Activated effector memory CD4-positive, alpha-beta T cell treated with Interleukin-2 at 50 U/mL for 16 hours (primary cell): ENCODE results near the gene C4B.
"Not testable (repeated sequence)": the region's sequence is repeated elsewhere in the genome, so short reads cannot be mapped to it uniquely, and the experiment has no call there.

Experiments used
- DNase-seq: peaks from one replicate; pipeline ENCODE4 v3.0.0-alpha.2; 2020

Gene C4B

DNA sequence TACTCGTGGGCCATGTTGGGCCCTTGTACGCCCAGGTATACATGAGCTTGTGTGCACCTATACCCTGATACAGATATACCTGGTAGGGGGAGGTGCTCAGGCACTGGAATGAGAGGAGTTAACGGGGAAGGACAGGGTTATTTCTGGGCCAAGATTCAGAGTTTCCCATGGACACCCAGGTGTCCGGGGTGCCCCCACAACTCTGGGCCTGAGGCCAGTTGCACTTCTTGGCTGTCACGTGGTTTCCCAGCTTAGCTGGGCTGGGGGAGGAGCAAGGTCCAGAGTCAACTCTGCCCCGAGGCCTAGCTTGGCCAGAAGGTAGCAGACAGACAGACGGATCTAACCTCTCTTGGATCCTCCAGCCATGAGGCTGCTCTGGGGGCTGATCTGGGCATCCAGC is 32.9 kb upstream of the C4B start, which contains the start of gene C4A:
Gene C4A, plus strand, starts transcription at position 314 of the 400 bp plus-strand sequence. Its CDS starts 51 bp downstream, at position 365.
- not testable (repeated sequence) for DNase-seq

- not testable (repeated sequence) for DNase-seq
Observed at GRCh38 chr6:31989363-31989762, 25.2 kb upstream of the C4B start.

DNA sequence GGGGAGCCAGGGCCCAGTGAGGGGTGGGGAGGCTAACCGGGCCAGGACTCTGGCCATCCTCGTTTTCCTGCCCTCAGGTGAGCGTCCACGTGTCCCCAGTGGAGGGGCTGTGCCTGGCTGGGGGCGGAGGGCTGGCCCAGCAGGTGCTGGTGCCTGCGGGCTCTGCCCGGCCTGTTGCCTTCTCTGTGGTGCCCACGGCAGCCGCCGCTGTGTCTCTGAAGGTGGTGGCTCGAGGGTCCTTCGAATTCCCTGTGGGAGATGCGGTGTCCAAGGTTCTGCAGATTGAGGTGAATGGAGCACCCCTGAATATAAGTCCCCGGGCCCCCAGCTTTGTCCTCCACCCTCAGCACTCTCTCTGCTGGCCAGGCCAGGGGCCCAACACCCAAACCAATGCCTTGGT is 20.2 kb upstream of the C4B start:
- not testable (repeated sequence) for DNase-seq

GRCh38 chr6:31996385-31996784 is 18.2 kb upstream of the C4B start:
- not testable (repeated sequence) for DNase-seq

DNA sequence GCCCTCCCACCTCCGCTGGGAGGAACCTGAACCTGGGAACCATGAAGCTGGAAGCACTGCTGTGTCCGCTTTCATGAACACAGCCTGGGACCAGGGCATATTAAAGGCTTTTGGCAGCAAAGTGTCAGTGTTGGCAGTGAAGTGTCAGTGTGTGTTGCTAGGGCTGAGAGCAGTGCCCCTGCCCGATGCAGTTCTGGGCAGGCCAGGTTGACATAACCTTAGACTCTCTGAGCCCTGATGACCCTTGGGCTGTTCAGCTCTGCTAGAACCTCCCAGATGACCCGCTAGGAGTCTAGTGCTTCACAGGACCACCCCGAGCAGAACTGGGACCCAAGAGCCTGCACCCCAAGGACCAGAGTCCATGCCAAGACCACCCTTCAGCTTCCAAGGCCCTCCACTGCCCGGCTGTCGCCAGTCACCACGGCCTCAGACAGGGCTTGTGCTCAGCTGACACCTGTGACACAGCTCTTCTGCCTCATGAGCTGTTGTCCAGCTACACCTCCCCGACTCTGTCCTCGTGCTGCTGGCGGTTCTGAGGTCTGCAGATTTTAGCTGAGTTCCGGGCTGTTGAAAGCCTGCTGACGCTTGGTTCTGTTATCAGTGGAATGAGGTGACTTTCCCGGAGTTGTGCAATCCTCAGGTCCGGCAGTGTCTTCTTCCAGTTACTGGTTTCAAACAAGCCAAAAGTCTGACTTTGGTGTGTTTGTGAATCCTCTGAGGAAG is 11.9 kb upstream of the C4B start:
- DNase-seq = not testable (repeated sequence)

DNA sequence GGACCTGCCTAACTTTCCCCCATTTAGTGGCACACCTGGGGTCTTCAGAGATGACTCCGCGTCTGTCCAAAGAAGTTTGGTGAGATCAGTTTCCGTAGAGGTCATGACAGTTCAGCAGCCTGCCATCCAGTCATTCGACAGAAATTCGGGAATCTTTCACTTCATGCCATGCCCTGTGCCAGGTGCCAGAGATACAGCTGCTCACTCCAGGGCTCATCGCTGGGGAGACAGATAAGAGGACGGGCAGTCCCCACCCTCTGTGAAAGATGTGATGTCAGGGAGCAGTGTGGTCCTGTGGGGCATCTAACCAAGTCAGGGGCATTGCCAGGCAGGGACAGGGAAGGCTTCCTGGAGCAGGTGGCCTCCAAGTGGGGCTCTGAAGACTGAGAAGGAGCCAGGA is 11.3 kb upstream of the C4B start:
- not testable (repeated sequence) for DNase-seq

DNA sequence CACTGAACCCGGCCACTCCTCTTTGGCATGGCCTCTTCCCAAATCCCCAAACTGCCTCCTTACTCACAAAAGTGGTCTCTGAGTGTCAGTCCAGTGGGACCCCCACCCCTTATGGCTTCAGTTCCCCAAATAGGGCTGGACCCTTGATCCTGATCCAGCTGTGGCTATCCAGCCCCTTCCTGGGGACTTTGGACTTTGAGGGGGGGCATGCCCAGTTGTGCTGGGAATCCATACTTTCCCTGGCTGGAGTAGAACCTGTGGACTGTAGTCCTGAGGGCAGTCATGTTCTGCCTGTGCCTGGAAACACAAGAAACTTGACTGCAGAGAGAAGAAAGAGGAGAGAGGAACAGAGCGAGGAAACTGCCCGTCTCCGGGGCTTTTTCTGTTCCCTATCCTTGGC is 10.2 kb upstream of the C4B start:
- not testable (repeated sequence) for DNase-seq

- not testable (repeated sequence) for DNase-seq
Observed at GRCh38 chr6:32004864-32005537, 9.6 kb upstream of the C4B start.

GRCh38 chr6:32005538-32005880 is 9.1 kb upstream of the C4B start:
- not testable (repeated sequence) for DNase-seq

GRCh38 chr6:32005991-32006529 is 8.5 kb upstream of the C4B start:
- DNase-seq = not testable (repeated sequence)

DNA sequence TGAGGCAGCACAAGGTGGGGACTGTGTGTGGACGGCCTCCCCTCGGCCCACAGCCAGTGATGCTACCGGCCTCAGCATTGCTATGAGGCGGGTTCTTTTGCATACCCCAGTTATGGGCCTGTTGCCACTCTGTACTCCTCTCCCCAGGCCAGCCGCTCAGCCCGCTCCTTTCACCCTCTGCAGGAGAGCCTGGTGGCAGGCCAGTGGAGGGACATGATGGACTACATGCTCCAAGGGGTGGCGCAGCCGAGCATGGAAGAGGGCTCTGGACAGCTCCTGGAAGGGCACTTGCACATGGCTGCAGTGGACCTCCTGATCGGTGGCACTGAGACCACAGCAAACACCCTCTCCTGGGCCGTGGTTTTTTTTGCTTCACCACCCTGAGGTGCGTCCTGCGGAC is 7.5 kb upstream of the C4B start:
- DNase-seq = not testable (repeated sequence)

GRCh38 chr6:32008037-32008436 is 6.6 kb upstream of the C4B start:
- not testable (repeated sequence) for DNase-seq

DNA sequence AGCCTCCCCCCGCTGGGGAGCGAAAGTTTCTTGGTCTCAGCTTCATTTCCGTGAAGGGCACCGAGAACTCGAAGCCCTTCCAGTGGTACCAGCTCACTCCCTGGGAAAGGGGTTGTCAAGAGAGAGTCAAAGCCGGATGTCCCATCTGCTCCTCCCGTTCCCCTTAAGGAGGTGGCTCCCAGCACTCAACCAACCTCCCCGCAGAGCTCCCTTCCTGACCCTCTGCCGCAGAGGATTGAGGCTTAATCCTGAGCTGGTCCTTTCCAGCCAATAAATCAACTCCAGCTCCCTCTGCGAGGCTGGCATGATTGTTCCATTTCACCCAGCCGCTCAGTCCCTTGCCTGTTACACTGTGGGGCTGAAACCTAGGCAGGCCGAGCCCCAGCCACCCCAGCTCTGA is 6.0 kb upstream of the C4B start:
- not testable (repeated sequence) for DNase-seq

DNA sequence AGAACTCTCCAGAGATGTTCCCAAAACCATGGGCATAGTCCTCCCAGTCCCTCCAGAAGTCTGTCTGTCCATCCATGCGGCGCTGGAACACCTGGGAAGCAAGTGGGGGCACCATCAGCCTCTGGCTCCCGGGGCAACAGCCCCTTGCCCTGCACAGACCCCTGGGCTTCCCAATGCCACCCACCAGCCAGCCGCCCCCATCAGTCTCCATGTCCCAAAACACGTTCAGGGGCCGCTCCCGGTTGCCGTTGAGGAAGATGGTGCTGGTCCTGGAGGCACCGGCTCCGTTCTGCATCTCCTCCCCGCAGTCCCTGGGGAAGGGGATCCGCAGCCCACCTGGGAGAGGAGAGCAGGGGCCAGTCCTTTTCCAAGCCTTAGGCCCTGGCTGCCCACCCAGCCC is 5.1 kb upstream of the C4B start:
- DNase-seq = not testable (repeated sequence)

DNA sequence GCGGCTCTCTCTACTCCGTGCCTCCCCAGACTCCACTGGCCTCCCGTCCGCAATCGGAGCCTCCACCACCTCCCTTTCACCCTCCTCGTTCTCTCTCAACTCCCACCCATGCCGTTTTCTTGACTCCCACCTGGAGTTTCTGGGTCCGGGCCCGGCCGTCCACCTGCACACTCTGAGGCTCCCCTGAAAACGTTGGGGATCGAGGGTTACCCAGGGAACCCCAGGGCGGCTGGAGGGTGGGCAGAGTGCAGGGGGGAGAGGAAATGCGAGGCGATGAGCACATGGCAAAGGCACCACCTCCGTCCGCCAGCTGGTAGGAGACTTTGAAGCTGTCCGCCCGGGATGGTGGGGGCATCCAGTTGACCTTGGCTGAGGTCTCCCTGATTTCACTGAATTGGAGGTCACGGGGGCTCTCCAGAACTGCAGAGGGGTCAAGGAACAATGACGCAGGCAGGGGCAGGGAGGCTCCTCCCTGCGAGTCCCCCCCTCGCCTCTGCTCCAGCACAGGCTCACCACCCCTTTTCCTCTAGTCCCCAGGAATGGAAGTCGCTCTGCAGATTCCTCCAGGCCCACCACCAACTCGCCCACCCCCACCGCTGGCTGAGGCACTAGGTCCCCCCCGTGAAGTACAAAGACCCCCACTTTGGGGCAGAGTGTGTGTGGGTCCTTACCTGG is 3.6 kb upstream of the C4B start:
- DNase-seq = not testable (repeated sequence)

DNA sequence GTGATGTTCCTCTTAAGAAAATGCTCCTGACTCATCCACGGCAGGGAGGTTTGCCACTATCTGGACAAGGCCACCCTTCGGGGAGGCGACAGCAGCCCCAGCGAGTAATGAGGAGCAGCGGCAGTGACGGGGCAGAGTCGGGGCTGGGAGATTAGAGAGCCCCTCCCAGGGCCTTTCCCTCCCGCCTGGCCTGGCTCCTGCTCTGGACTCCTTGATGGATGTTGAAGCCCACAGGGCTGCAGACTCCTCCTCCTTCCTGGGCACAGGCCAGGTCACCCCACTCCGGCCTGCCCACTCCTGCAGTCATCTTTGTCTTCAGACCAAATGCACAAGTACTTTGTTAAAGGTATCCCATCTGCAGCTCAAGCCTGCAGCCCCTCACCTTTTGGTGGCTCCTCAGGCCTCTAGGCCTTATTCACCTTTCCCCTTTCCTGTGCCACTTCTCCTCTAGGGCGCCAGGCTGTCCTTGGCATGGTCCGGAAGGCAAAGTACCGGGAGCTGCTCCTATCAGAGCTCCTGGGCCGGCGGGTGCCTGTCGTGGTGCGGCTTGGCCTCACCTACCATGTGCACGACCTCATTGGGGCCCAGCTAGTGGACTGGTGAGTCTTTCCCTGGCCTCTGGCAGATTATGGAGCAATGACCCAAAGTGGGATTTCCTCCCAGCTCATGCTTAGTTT is 1.5 kb upstream of the C4B start:
- DNase-seq = not testable (repeated sequence)

DNA sequence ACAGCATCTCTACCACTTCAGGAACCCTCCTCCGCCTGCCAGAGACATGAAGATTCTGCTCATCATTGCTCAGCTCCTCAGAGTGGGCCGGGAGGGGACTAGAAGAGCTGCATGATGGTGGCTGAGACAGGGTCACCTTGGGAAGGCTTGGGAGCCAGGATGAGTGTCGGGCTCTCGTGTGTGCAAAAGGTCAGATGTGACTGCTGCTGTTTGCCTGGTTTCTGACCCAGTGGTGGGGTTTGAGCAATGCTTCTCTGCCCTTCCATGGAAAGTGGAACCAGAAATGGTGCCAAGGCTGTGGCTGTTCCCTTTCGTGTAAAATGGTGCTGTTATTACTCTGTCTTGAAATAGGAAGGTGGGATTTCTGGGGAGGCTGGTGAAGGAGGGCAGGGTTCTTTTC is 857 bp upstream of the C4B start:
- DNase-seq = not testable (repeated sequence)

DNA sequence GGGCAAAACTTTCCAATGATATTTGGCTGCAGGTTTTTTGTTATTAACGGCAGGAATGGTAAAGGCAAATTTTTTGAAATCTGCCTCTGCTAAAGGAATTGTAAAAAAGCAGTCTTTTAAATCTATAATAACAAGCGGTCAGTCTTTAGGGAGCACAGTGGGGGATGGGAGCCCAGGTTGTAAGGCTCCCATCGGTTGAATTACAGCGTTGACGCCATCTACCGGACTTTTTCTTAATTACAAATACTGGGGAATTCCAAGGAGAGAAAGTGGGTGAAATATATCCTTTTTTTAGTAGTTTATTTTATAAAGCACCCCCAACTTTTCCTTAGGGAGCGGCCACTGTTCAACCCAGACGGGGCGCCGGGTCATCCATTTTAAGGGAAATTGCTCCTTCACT is 7.5 kb downstream of the C4B start:
- DNase-seq = not testable (repeated sequence)

GRCh38 chr6:32028631-32029030 is 14.0 kb downstream of the C4B start:
- DNase-seq = not testable (repeated sequence)

DNA sequence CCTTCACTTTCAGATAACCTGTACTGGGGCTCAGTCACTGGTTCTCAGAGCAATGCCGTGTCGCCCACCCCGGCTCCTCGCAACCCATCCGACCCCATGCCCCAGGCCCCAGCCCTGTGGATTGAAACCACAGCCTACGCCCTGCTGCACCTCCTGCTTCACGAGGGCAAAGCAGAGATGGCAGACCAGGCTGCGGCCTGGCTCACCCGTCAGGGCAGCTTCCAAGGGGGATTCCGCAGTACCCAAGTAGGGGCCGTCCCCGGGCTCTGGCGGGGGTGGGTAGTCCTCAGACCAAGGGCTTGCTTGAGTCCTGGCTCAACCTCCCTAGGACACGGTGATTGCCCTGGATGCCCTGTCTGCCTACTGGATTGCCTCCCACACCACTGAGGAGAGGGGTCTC is 15.0 kb downstream of the C4B start:
- not testable (repeated sequence) for DNase-seq

DNA sequence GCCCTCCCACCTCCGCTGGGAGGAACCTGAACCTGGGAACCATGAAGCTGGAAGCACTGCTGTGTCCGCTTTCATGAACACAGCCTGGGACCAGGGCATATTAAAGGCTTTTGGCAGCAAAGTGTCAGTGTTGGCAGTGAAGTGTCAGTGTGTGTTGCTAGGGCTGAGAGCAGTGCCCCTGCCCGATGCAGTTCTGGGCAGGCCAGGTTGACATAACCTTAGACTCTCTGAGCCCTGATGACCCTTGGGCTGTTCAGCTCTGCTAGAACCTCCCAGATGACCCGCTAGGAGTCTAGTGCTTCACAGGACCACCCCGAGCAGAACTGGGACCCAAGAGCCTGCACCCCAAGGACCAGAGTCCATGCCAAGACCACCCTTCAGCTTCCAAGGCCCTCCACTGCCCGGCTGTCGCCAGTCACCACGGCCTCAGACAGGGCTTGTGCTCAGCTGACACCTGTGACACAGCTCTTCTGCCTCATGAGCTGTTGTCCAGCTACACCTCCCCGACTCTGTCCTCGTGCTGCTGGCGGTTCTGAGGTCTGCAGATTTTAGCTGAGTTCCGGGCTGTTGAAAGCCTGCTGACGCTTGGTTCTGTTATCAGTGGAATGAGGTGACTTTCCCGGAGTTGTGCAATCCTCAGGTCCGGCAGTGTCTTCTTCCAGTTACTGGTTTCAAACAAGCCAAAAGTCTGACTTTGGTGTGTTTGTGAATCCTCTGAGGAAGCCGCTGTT is 20.9 kb downstream of the C4B start:
- not testable (repeated sequence) for DNase-seq

DNA sequence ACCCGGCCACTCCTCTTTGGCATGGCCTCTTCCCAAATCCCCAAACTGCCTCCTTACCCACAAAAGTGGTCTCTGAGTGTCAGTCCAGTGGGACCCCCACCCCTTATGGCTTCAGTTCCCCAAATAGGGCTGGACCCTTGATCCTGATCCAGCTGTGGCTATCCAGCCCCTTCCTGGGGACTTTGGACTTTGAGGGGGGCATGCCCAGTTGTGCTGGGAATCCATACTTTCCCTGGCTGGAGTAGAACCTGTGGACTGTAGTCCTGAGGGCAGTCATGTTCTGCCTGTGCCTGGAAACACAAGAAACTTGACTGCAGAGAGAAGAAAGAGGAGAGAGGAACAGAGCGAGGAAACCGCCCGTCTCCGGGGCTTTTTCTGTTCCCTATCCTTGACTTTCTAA is 22.5 kb downstream of the C4B start:
- not testable (repeated sequence) for DNase-seq
